Upper lobe of left lung (tissue), 4 donors: ENCODE results near the gene METTL9.

ENCODE experiments used
- POLR2A ChIP-seq, 4 donors: fragments of 450-650 bp; IDR thresholded peaks; one replicate each; pipeline ENCODE4 v1.5.1; 2016 to 2017; ENCODE audit warnings: antibody characterized with exemption in 4 of 4, mild to moderate bottlenecking in 2 of 4
- POLR2AphosphoS5 ChIP-seq, 2 donors: sonication (generic); formaldehyde crosslinking; IDR thresholded peaks; one replicate each; pipeline ENCODE4 v1.5.1; 2017; ENCODE audit warnings: antibody characterized with exemption in 2 of 2
- TF ChIP-seq, protein P1 (sequence below), 6 experiments: fragments of 450-650 bp in 4 of 6; fragments of 200-600 bp in 2 of 6; sonication (generic) in 2 of 6; IDR thresholded peaks; one replicate each; pipeline ENCODE4 v1.5.1; 2016 to 2019; ENCODE audit warnings: antibody characterized with exemption in 6 of 6

DNA sequence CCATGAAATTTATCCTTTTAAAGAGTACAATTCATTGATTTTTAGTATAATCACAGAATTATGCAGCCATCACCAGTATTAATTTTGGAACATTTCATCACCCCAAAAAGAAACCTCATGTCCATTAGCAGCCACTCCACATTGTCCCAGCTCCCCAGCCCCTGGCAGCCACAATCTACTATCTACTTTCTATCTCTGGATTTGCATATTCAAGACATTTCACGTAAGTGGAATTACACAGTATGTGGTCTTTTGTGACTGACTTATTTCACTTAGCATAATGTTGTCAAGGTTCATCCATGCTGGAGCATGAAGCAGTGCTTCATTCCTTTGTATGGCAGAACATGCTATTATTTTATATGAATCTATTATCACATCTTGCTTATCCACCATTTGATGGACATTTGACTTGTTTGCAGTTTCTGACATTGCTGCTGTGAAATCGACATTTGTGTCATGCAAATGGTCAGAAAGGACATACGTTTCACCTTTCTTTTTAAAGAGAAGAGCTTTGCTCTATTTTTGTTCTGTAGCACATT, 10.7 kb downstream of the METTL9 start:
- TF ChIP-seq, protein P1, sequence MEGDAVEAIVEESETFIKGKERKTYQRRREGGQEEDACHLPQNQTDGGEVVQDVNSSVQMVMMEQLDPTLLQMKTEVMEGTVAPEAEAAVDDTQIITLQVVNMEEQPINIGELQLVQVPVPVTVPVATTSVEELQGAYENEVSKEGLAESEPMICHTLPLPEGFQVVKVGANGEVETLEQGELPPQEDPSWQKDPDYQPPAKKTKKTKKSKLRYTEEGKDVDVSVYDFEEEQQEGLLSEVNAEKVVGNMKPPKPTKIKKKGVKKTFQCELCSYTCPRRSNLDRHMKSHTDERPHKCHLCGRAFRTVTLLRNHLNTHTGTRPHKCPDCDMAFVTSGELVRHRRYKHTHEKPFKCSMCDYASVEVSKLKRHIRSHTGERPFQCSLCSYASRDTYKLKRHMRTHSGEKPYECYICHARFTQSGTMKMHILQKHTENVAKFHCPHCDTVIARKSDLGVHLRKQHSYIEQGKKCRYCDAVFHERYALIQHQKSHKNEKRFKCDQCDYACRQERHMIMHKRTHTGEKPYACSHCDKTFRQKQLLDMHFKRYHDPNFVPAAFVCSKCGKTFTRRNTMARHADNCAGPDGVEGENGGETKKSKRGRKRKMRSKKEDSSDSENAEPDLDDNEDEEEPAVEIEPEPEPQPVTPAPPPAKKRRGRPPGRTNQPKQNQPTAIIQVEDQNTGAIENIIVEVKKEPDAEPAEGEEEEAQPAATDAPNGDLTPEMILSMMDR (IDR thresholded peaks at IDR 0.05): no peak
- TF ChIP-seq POLR2AphosphoS5 (IDR thresholded peaks at IDR 0.05): no peak
- no peak for TF ChIP-seq POLR2A (IDR thresholded peaks at IDR 0.05)
